Measurements from ENCODE around the gene BBOX1.

The BBOX1 gene

GRCh38 chr11:27150098-27150497, 109.5 kb downstream of the BBOX1 start:
- TF ChIP-seq ZBTB7A (IDR thresholded peaks at IDR 0.05; ENCODE audit: low read depth) (no peak), EGR1 (IDR thresholded peaks at IDR 0.05) (no peak), FOXM1 (IDR thresholded peaks at IDR 0.05; ENCODE audit: borderline replicate concordance, low read depth) (no peak), TEAD4 (IDR thresholded peaks at IDR 0.05) (no peak), TCF12 (IDR thresholded peaks at IDR 0.05; ENCODE audit: low read depth) (no peak)
- TF ChIP-seq, protein P1, sequence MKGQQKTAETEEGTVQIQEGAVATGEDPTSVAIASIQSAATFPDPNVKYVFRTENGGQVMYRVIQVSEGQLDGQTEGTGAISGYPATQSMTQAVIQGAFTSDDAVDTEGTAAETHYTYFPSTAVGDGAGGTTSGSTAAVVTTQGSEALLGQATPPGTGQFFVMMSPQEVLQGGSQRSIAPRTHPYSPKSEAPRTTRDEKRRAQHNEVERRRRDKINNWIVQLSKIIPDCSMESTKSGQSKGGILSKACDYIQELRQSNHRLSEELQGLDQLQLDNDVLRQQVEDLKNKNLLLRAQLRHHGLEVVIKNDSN (IDR thresholded peaks at IDR 0.05) = no peak

DNA sequence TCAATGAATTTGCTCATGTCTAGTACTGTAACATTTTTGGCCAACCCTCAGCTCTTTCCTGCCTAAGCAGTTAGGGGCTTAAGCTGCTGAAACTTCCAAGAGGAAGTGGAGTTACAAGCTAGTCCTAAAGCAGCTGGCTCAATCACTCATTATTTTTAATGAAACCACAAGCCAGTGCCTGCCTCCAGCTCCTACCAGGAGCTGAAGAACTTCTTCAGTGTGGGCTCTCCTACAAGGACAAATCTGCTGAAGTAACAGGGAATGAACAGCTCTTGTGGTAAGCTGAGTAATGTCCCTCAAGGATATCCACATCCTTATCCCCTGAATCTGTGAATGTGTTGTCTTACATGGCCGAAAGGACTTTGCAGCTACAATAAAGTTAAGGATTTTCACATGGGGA, 112.5 kb downstream of the BBOX1 start:
- TF ChIP-seq TEAD4 (IDR thresholded peaks at IDR 0.05) (no peak), RAD21 (IDR thresholded peaks at IDR 0.05; ENCODE audit: low read depth) (no peak), EGR1 (IDR thresholded peaks at IDR 0.05) (no peak), TCF12 (IDR thresholded peaks at IDR 0.05; ENCODE audit: low read depth) (no peak), YY1 (IDR thresholded peaks at IDR 0.05; ENCODE audit: low read depth) (no peak), CREB1 (IDR thresholded peaks at IDR 0.05; ENCODE audit: low read depth) (no peak), EP300 (IDR thresholded peaks at IDR 0.05; ENCODE audit: borderline replicate concordance) (no peak), NFIC (IDR thresholded peaks at IDR 0.05) (no peak), FOXM1 (IDR thresholded peaks at IDR 0.05; ENCODE audit: borderline replicate concordance, low read depth) (no peak), ZBTB7A (IDR thresholded peaks at IDR 0.05; ENCODE audit: low read depth) (no peak)
- TF ChIP-seq, protein P2, sequence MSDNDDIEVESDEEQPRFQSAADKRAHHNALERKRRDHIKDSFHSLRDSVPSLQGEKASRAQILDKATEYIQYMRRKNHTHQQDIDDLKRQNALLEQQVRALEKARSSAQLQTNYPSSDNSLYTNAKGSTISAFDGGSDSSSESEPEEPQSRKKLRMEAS (IDR thresholded peaks at IDR 0.05) = no peak

DNA sequence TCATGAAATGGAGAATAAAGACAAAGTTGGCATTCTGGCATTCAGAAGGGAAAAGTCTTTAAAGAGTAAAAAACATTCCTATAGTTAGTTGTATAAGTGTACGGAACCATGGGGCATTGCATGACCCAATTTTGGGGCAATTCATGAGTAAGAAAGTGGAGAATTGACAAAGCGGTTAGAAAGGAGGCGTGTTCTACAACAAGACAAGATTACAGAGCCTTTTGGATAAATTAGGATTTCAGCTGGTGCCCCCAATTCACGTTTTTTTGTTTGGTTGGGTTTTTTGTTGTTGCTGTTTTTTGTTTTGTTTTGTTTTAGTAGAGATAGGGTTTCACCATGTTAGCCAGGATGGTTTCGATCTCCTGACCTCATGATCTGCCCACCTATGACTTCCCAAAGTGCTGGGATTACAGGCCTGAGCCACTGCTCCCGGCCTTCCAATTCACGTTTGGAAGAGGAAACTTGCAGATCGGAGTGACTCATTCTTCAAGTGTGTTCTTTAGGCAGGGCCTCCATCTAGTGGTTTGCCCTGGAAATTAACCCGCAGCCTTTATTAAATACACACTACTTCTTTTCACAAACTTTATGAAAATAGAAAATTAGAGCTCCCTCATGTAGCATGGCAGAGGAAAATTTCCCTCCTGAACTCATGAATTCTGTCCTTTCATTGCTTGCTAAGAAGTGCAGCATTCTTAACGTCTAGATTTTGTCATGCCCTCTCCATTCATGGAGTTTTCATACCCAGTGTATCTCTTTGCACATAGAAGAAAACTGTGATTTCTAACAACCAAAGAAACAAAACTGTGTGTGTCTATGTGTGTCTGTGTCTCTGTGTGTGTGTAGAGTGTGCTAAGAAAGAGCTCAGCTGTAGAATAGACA, 118.1 kb downstream of the BBOX1 start:
- TF ChIP-seq RAD21 (IDR thresholded peaks at IDR 0.05; ENCODE audit: low read depth) (peak; percentile 93), NFIC (IDR thresholded peaks at IDR 0.05) (no peak)

DNA sequence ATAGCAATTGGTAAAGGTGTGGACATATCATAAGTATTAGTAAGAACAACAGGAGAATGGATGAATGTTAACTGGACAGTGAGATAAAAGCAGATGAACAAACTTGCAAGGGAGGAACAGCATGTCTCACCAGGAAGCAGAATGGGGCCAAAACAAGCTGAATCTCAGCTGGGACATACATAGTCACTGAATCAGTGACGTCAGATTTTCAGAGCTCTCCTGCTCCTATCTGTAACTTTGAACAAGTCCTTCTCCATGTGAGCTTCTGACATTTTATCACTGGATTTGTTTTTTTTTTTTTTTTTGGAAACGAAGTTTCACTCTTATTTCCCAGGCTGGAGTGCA, 118.7 kb downstream of the BBOX1 start:
- TF ChIP-seq TAF1 (IDR thresholded peaks at IDR 0.05; ENCODE audit: low read depth) (no peak), EGR1 (IDR thresholded peaks at IDR 0.05) (no peak), EP300 (IDR thresholded peaks at IDR 0.05; ENCODE audit: borderline replicate concordance) (no peak), YY1 (IDR thresholded peaks at IDR 0.05; ENCODE audit: low read depth) (no peak), ZBTB7A (IDR thresholded peaks at IDR 0.05; ENCODE audit: low read depth) (no peak), CEBPB (IDR thresholded peaks at IDR 0.05) (no peak), FOXM1 (IDR thresholded peaks at IDR 0.05; ENCODE audit: borderline replicate concordance, low read depth) (no peak), NFIC (IDR thresholded peaks at IDR 0.05) (no peak), CREB1 (IDR thresholded peaks at IDR 0.05; ENCODE audit: low read depth) (no peak), RAD21 (IDR thresholded peaks at IDR 0.05; ENCODE audit: low read depth) (no peak), TEAD4 (IDR thresholded peaks at IDR 0.05) (no peak), TCF12 (IDR thresholded peaks at IDR 0.05; ENCODE audit: low read depth) (no peak)
- TF ChIP-seq, protein P2 (IDR thresholded peaks at IDR 0.05) = no peak
- TF ChIP-seq, protein P3, sequence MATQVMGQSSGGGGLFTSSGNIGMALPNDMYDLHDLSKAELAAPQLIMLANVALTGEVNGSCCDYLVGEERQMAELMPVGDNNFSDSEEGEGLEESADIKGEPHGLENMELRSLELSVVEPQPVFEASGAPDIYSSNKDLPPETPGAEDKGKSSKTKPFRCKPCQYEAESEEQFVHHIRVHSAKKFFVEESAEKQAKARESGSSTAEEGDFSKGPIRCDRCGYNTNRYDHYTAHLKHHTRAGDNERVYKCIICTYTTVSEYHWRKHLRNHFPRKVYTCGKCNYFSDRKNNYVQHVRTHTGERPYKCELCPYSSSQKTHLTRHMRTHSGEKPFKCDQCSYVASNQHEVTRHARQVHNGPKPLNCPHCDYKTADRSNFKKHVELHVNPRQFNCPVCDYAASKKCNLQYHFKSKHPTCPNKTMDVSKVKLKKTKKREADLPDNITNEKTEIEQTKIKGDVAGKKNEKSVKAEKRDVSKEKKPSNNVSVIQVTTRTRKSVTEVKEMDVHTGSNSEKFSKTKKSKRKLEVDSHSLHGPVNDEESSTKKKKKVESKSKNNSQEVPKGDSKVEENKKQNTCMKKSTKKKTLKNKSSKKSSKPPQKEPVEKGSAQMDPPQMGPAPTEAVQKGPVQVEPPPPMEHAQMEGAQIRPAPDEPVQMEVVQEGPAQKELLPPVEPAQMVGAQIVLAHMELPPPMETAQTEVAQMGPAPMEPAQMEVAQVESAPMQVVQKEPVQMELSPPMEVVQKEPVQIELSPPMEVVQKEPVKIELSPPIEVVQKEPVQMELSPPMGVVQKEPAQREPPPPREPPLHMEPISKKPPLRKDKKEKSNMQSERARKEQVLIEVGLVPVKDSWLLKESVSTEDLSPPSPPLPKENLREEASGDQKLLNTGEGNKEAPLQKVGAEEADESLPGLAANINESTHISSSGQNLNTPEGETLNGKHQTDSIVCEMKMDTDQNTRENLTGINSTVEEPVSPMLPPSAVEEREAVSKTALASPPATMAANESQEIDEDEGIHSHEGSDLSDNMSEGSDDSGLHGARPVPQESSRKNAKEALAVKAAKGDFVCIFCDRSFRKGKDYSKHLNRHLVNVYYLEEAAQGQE (IDR thresholded peaks at IDR 0.05; ENCODE audit: low read depth) = no peak
- TF ChIP-seq, protein P1 (IDR thresholded peaks at IDR 0.05) = no peak

- no peak for TF ChIP-seq ZBTB7A (IDR thresholded peaks at IDR 0.05; ENCODE audit: low read depth)
- TF ChIP-seq, protein P2 (IDR thresholded peaks at IDR 0.05) = no peak
- TF ChIP-seq NFIC (IDR thresholded peaks at IDR 0.05) = no peak
- no peak for TF ChIP-seq CEBPB (IDR thresholded peaks at IDR 0.05)
- TF ChIP-seq EP300 (IDR thresholded peaks at IDR 0.05; ENCODE audit: borderline replicate concordance) = no peak
- TF ChIP-seq YY1 (IDR thresholded peaks at IDR 0.05; ENCODE audit: low read depth) = no peak
- TF ChIP-seq TEAD4 (IDR thresholded peaks at IDR 0.05) = no peak
- no peak for TF ChIP-seq EGR1 (IDR thresholded peaks at IDR 0.05)
- no peak for TF ChIP-seq FOXM1 (IDR thresholded peaks at IDR 0.05; ENCODE audit: borderline replicate concordance, low read depth)
- TF ChIP-seq RAD21 (IDR thresholded peaks at IDR 0.05; ENCODE audit: low read depth) = no peak
- TF ChIP-seq TCF12 (IDR thresholded peaks at IDR 0.05; ENCODE audit: low read depth) = no peak
Observed at GRCh38 chr11:27161071-27161470, 120.5 kb downstream of the BBOX1 start.

- no peak for TF ChIP-seq CEBPB (IDR thresholded peaks at IDR 0.05)
Observed at GRCh38 chr11:27162237-27162636, 121.6 kb downstream of the BBOX1 start.

DNA sequence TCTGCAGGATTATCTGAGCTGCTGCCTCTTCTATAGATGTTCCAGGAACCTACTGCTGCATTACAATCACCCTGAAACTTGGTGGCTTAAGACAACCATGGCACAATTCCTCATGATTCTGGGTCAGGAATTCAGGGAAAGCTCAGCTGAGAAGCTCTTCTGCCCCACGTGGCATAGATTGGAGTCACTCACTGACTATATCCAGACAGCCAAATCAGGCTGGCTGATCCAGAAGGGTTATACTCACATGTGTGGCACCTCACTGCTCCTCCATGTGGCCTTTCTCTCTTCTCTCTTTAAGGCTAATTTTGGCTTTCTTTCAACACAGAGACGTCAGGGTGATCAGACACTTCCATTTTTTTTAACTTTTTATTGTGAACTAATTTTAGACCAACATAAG, 125.5 kb downstream of the BBOX1 start:
- TF ChIP-seq NFIC (IDR thresholded peaks at IDR 0.05) (no peak), ZBTB7A (IDR thresholded peaks at IDR 0.05; ENCODE audit: low read depth) (no peak), TEAD4 (IDR thresholded peaks at IDR 0.05) (no peak), EP300 (IDR thresholded peaks at IDR 0.05; ENCODE audit: borderline replicate concordance) (no peak), EGR1 (IDR thresholded peaks at IDR 0.05) (no peak), FOXM1 (IDR thresholded peaks at IDR 0.05; ENCODE audit: borderline replicate concordance, low read depth) (no peak), TAF1 (IDR thresholded peaks at IDR 0.05; ENCODE audit: low read depth) (no peak), YY1 (IDR thresholded peaks at IDR 0.05; ENCODE audit: low read depth) (no peak), CREB1 (IDR thresholded peaks at IDR 0.05; ENCODE audit: low read depth) (no peak), TCF12 (IDR thresholded peaks at IDR 0.05; ENCODE audit: low read depth) (no peak), RAD21 (IDR thresholded peaks at IDR 0.05; ENCODE audit: low read depth) (no peak), CEBPB (IDR thresholded peaks at IDR 0.05) (no peak)
- TF ChIP-seq, protein P2 (IDR thresholded peaks at IDR 0.05) = no peak
- TF ChIP-seq, protein P1 (IDR thresholded peaks at IDR 0.05) = no peak
- TF ChIP-seq, protein P3 (IDR thresholded peaks at IDR 0.05; ENCODE audit: low read depth) = no peak

All from Ishikawa (cell line).